Left lung (tissue), 10 donors: Measurements from ENCODE around the gene ARF5. TPM values are rescaled to one million over a fixed set of nuclear protein-coding genes. Genes with fewer than 3 reads are reported as not detected.

Experiments used
- ATAC-seq: fragments of 200-7000 bp; cut with Tn5 transposase; one replicate; pipeline ENCODE4 v1.9.1; 2020; ENCODE audit warnings: moderate library complexity
- DNase-seq, 4 donors: peaks; one replicate each; pipeline ENCODE4 v3.0.0-alpha.2; 2013 to 2020
- H3K27ac ChIP-seq, 2 donors: fragments of 200-600 bp; sonication (generic) in 1 of 2; one replicate each; pipeline versions ENCODE4 v1.5.0 to v1.8.0; 2020 to 2021
- H3K27me3 ChIP-seq, 2 donors: fragments of 200-600 bp; sonication (generic) in 1 of 2; one replicate each; pipeline versions ENCODE4 v1.5.0 to v1.8.0; 2020 to 2021
- H3K36me3 ChIP-seq, 2 donors: fragments of 200-600 bp; sonication (generic) in 1 of 2; one replicate each; pipeline versions ENCODE4 v1.5.0 to v1.8.0; 2020 to 2021
- H3K4me1 ChIP-seq, 2 donors: fragments of 200-600 bp; one replicate each; pipeline ENCODE4 v1.8.0; 2021
- H3K4me3 ChIP-seq, 2 donors: fragments of 200-600 bp; sonication (generic) in 1 of 2; one replicate each; pipeline versions ENCODE4 v1.5.0 to v1.8.0; 2020 to 2021; ENCODE audit warnings: mild to moderate bottlenecking in 1 of 2
- H3K9me3 ChIP-seq, 2 donors: fragments of 200-600 bp; sonication (generic) in 1 of 2; one replicate each; pipeline versions ENCODE4 v1.5.0 to v1.8.0; 2020 to 2021
- intact Hi-C, 2 donors: fragments of 100-400 bp; cut with DNase I; formaldehyde crosslinking; loops; one replicate each; pipeline versions ENCODE4 v1.11.2 to v1.14.2; 2022
- polyA plus RNA-seq, 6 donors: library from polyadenylated mRNA; unstranded; fragments of 120-200 nt; gene quantifications; one replicate each; pipeline ENCODE4 v1.2.1, GENCODE V29; 2013; ENCODE audit not compliant: insufficient read length in 6 of 6
- total RNA-seq, 2 donors: library from RNA; stranded (reverse); fragmentation: NEBNext Ultra II Directional; extraction: Animal tissue kit (Norgen Biotek cat#: 25700); gene quantifications; one replicate each; pipeline ENCODE4 v1.2.1, GENCODE V29; 2021
- TF ChIP-seq, protein P1 (sequence below), 2 donors: fragments of 200-600 bp; sonication (generic) in 1 of 2; IDR thresholded peaks; one replicate each; pipeline versions ENCODE4 v1.5.0 to v1.8.0; 2021; ENCODE audit warnings: antibody characterized with exemption in 2 of 2
- donor health status: DM: no; HTN: yes; CAD: no.
- donor health status: DM: no; HTN: no; CAD: no.

ARF5 gene
- total and polyA plus RNA-seq, 8 donors: 101 to 212 (median 191) TPM

DNA sequence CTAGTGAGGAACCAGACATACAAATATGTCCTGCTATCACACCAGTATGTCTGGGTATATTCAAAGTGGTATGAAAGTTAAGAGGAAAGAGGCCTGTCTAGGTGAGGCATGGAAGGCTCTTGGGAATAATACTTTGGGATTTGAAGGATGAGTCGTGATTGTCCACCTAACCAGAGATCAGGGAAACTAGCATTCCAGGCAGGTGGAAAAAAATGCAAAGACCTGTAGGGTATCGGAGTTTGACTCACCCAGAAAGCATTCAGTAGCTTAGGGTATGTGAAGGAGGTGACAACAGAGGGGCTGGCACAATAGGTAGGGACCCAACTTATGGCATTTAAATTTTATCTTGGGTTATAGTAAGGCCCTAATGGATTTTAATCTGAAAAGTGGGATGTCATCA lies 1.9 kb upstream of the ARF5 start:
- TF ChIP-seq, protein P1, sequence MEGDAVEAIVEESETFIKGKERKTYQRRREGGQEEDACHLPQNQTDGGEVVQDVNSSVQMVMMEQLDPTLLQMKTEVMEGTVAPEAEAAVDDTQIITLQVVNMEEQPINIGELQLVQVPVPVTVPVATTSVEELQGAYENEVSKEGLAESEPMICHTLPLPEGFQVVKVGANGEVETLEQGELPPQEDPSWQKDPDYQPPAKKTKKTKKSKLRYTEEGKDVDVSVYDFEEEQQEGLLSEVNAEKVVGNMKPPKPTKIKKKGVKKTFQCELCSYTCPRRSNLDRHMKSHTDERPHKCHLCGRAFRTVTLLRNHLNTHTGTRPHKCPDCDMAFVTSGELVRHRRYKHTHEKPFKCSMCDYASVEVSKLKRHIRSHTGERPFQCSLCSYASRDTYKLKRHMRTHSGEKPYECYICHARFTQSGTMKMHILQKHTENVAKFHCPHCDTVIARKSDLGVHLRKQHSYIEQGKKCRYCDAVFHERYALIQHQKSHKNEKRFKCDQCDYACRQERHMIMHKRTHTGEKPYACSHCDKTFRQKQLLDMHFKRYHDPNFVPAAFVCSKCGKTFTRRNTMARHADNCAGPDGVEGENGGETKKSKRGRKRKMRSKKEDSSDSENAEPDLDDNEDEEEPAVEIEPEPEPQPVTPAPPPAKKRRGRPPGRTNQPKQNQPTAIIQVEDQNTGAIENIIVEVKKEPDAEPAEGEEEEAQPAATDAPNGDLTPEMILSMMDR (IDR thresholded peaks at IDR 0.05): no peak
- no peaks in the 10 kb centered on the region for H3K27me3 ChIP-seq
- no peak for ATAC-seq
- no peak overlapping the region for H3K4me3 ChIP-seq
- no peak overlapping the region for H3K27ac ChIP-seq
- peaks cover 28 to 65% of the 10 kb centered on the region in 2 donors for H3K4me1 ChIP-seq
- intact Hi-C loops: no loop called here
- no peak for DNase-seq
- H3K9me3 ChIP-seq: no peaks in the 10 kb centered on the region
- H3K36me3 ChIP-seq: peaks cover 0 to 34% of the 10 kb centered on the region in 2 donors

DNA sequence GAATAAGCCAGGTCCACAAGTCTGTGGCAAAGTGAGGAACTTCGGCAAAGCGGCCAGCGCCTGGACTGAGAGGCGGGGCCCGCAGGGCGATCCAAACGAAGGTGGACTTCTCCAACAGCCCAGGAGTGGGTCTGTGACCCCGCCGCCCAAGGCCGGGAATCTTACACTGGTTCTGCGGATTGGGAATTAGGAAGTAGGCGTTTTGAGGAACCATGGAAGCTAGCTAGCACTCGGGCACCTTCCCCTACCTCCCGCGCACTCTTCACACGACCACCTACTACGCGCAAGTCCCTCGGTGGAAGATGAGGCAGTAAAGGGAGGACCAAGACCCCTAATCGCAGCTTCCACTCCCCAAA lies 570 bp upstream of the ARF5 start:
- TF ChIP-seq, protein P1 (IDR thresholded peaks at IDR 0.05): no peak
- Histone ChIP-seq H3K4me1 (peaks cover 26 to 54% of the 10 kb centered on the region in 2 donors), H3K4me3 (peak overlapping the region; percentile 78 to 95), H3K27ac (peak overlapping the region; percentile 80 to 85), H3K9me3 (no peaks in the 10 kb centered on the region), H3K27me3 (no peaks in the 10 kb centered on the region), H3K36me3 (peaks cover 0 to 33% of the 10 kb centered on the region in 2 donors)
- ATAC-seq: no peak
- no peak for DNase-seq
- intact Hi-C loops: no loop called here

DNA sequence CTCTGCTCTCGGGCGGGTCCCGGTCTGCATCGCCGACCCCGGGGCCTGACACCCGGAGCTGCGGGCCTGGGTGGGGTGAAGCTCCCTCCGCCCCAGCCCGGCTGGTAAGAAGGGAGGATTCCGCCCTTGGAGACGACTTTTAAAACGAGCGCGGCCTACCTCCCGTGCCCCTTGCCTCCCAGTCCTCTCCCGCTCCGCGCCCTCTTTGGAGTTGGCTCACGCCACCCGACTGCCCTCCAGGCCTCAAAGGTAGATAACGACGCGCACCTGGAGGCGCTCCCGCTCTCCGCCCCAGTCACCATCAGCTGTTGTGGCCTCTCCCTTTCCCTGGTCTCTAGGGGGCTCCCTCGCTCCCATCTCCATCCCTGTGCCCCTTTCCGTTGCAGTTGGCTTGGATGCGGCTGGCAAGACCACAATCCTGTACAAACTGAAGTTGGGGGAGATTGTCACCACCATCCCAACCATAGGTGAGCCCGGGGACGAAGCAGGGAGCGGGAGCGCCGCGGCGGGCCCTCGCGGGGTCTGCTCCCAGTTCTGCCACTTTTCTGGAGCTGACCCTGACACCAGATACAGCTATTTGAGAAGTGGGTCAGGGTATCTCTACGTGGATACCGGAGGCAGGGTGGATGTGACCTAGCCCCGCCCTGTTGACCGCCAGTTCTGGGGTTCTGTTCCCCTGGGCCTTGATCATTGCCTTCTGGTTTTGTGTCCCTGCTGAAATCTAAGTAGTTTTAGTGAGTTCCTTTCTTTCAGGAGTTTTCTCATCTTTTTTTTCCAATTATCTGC lies 679 bp downstream of the ARF5 start:
- DNase-seq: peak in 3 of 4 donors; percentile 46 to 70 (median 68)
- H3K36me3 ChIP-seq: peaks cover 0 to 27% of the 10 kb centered on the region in 2 donors
- H3K9me3 ChIP-seq: no peaks in the 10 kb centered on the region
- TF ChIP-seq, protein P1 (IDR thresholded peaks at IDR 0.05): peak in 1 of 2 donors; percentile 25
- intact Hi-C loops: no loop called here
- peak overlapping the region; percentile 78 to 95 for H3K4me3 ChIP-seq
- H3K27ac ChIP-seq: peak overlapping the region; percentile 80 to 85
- H3K4me1 ChIP-seq: peaks cover 18 to 41% of the 10 kb centered on the region in 2 donors
- no peaks in the 10 kb centered on the region for H3K27me3 ChIP-seq
- peak; percentile 63 for ATAC-seq

DNA sequence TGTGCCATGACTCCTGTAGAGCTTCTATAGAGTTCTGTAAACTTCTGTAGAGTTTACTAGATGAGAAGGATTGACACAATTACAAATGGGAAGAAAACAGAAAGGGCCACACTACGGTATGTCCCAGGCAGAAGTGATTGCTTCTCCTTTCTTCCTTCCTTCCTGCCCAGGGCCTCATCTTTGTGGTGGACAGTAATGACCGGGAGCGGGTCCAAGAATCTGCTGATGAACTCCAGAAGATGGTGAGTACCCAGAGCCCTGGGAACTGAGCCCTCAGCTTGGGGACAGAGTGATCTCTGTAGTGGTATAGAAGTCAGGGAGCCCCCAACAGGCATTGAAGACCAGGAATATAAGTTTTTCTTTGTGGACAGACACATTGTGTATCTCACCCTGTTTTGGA lies 1.7 kb downstream of the ARF5 start:
- intact Hi-C loops: no loop called here
- peaks cover 0 to 27% of the 10 kb centered on the region in 2 donors for H3K36me3 ChIP-seq
- peaks cover 8 to 36% of the 10 kb centered on the region in 2 donors for H3K4me1 ChIP-seq

DNA sequence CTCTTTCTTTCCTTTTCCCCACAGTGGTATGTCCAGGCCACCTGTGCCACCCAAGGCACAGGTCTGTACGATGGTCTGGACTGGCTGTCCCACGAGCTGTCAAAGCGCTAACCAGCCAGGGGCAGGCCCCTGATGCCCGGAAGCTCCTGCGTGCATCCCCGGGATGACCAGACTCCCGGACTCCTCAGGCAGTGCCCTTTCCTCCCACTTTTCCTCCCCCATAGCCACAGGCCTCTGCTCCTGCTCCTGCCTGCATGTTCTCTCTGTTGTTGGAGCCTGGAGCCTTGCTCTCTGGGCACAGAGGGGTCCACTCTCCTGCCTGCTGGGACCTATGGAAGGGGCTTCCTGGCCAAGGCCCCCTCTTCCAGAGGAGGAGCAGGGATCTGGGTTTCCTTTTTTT lies 3.0 kb downstream of the ARF5 start:
- peaks cover 0 to 27% of the 10 kb centered on the region in 2 donors for H3K36me3 ChIP-seq
- ATAC-seq (no peak), DNase-seq (no peak)
- H3K4me3 ChIP-seq: no peak overlapping the region
- TF ChIP-seq, protein P1 (IDR thresholded peaks at IDR 0.05): no peak
- H3K27ac ChIP-seq: no peak overlapping the region
- no peaks in the 10 kb centered on the region for H3K9me3 ChIP-seq
- no peaks in the 10 kb centered on the region for H3K27me3 ChIP-seq
- intact Hi-C loops: no loop called here
- peaks cover 8 to 32% of the 10 kb centered on the region in 2 donors for H3K4me1 ChIP-seq

More for the DNA sequence above, 1.7 kb downstream of the ARF5 start:
- TF ChIP-seq, protein P1 (IDR thresholded peaks at IDR 0.05): no peak
- no peak for ATAC-seq
- H3K4me3 ChIP-seq: peak overlapping the region in 1 of 2 donors; percentile 78
- no peak for DNase-seq
- no peaks in the 10 kb centered on the region for H3K27me3 ChIP-seq
- no peaks in the 10 kb centered on the region for H3K9me3 ChIP-seq
- H3K27ac ChIP-seq: peak overlapping the region in 1 of 2 donors; percentile 80
